Smooth muscle cell (in vitro differentiated cells): Measurements from ENCODE around the gene PDGFRB. TPM values are rescaled to one million over a fixed set of nuclear protein-coding genes. Genes with fewer than 3 reads are reported as not detected.

Experiments used
- DNase-seq: peaks from one replicate; lab custom pipeline; 2025; ENCODE audit not compliant: unreplicated experiment; lab: John Stamatoyannopoulos, UW
- H2AFZ ChIP-seq: fragments of 200-600 bp; sonication (generic); 2 replicates; pipeline ENCODE4 v1.6.0; 2016; ENCODE audit warnings: antibody characterized with exemption, low read depth, mild to moderate bottlenecking
- H3F3A ChIP-seq: fragments of 200-600 bp; sonication (generic); 2 replicates; pipeline ENCODE4 v1.6.0; 2017; ENCODE audit warnings: antibody characterized with exemption, low read depth
- H3K27ac ChIP-seq: fragments of 200-600 bp; sonication (generic); 2 replicates; pipeline ENCODE4 v1.5.1; 2016; ENCODE audit warnings: low read depth, mild to moderate bottlenecking
- H3K27me3 ChIP-seq: fragments of 200-600 bp; sonication (generic); 2 replicates; pipeline ENCODE4 v1.6.1; 2016; ENCODE audit warnings: low read depth, mild to moderate bottlenecking
- H3K36me3 ChIP-seq: fragments of 200-600 bp; sonication (generic); 2 replicates; pipeline ENCODE4 v1.5.1; 2016; ENCODE audit warnings: low read depth
- H3K4me1 ChIP-seq: fragments of 200-600 bp; sonication (generic); 2 replicates; pipeline ENCODE4 v1.5.1; 2016; ENCODE audit warnings: low read depth
- H3K4me2 ChIP-seq: fragments of 200-600 bp; sonication (generic); 2 replicates; pipeline ENCODE4 v1.6.0; 2016; ENCODE audit warnings: mild to moderate bottlenecking
- H3K4me3 ChIP-seq: fragments of 200-600 bp; sonication (generic); 2 replicates; pipeline ENCODE4 v1.5.1; 2016; ENCODE audit warnings: mild to moderate bottlenecking
- H3K79me2 ChIP-seq: fragments of 200-600 bp; sonication (generic); 2 replicates; pipeline ENCODE4 v1.6.0; 2016; ENCODE audit warnings: low read depth, mild to moderate bottlenecking
- H3K9ac ChIP-seq: fragments of 200-600 bp; sonication (generic); 2 replicates; pipeline ENCODE4 v1.6.0; 2016; ENCODE audit warnings: low read depth
- H3K9me3 ChIP-seq: fragments of 200-600 bp; sonication (generic); replicated peaks from 2 replicates; pipeline ENCODE4 v1.5.1; 2016; ENCODE audit warnings: low read depth
- H4K20me1 ChIP-seq: fragments of 200-600 bp; sonication (generic); 2 replicates; pipeline ENCODE4 v1.6.0; 2016; ENCODE audit warnings: low read depth
- WGBS: methylation state at CpG from one replicate; pipeline ENCODE4 v1.1.7; 2016; ENCODE audit warnings: low lambda C conversion rate; 5-methylcytosine and 5-hydroxymethylcytosine counted together
- polyA plus RNA-seq: library from polyadenylated mRNA; unstranded; fragments of >200 nt; fragmentation: Nextera tagmentation; extraction: Ambion mirVana; gene quantifications from 2 replicates; pipeline ENCODE4 v1.2.1, GENCODE V29; 2016
- total RNA-seq: library from RNA; depleted of rRNA; stranded (reverse); fragments of >200 nt; gene quantifications from 2 replicates; pipeline ENCODE4 v1.2.3, GENCODE V29; 2014
- TF ChIP-seq, protein P1 (sequence below): fragments of 200-600 bp; sonication (generic); IDR thresholded peaks from 2 replicates; pipeline ENCODE4 v1.5.1; 2017; ENCODE audit warnings: borderline replicate concordance, mild to moderate bottlenecking, antibody characterized with exemption; ENCODE audit not compliant: insufficient read depth, poor library complexity, severe bottlenecking

PDGFRB gene
- total and polyA plus RNA-seq, 2 experiments from 2014 or later, result 370 to 522 TPM

DNA sequence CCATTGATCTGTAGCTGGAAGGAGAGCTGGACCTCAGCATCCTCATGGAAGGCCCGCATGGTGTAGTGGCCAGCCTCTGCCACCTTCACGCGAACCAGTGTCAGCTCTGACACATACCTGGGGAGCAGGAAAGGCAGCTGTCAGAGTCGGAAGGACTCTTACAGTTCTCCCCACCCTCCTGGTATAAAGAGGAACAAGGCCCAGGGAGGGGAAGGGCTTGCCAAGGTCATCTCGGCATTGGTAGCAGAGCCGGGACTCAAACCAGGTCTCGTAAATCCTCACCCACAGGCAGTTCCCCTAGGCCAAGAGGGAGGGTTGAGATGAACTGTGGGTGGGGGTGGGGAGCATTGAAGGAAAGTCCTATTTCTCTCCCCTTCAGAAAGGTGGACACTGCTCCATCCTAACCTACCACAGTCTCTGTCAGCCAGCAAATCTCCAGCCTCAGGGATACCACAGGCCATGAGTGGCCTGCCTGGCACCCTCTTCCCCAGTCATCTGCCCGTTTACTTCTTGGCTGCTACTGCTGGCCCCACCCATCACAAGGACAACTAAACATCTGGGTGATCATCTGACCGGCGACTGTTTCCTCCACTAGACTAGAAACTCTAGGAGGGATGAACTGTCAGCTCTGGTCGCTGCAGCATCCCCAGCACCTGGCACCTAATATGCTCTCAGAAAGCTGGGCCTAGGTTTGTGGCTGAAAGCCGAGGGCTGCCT, 23.5 kb downstream of the PDGFRB start:
- WGBS, result 67% methylated on average over 12 of the region's 12 CpGs
- Histone ChIP-seq H3K9me3 (no peaks in the 10 kb centered on the region), H3K36me3 (no peaks in the 10 kb centered on the region), H3K27me3 (no peaks in the 10 kb centered on the region), H3K4me3 (no peak overlapping the region), H3K9ac (no peak overlapping the region), H2AFZ (no peak overlapping the region), H3K27ac (peak overlapping the region; percentile 100), H3K4me1 (peaks cover 11% of the 10 kb centered on the region), H3F3A (peaks cover 22% of the 10 kb centered on the region), H3K4me2 (no peak overlapping the region), H3K79me2 (peaks cover 30% of the 10 kb centered on the region), H4K20me1 (peaks cover 11% of the 10 kb centered on the region)
- DNase-seq, result no peak
- TF ChIP-seq, protein P1, sequence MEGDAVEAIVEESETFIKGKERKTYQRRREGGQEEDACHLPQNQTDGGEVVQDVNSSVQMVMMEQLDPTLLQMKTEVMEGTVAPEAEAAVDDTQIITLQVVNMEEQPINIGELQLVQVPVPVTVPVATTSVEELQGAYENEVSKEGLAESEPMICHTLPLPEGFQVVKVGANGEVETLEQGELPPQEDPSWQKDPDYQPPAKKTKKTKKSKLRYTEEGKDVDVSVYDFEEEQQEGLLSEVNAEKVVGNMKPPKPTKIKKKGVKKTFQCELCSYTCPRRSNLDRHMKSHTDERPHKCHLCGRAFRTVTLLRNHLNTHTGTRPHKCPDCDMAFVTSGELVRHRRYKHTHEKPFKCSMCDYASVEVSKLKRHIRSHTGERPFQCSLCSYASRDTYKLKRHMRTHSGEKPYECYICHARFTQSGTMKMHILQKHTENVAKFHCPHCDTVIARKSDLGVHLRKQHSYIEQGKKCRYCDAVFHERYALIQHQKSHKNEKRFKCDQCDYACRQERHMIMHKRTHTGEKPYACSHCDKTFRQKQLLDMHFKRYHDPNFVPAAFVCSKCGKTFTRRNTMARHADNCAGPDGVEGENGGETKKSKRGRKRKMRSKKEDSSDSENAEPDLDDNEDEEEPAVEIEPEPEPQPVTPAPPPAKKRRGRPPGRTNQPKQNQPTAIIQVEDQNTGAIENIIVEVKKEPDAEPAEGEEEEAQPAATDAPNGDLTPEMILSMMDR, result no peak

DNA sequence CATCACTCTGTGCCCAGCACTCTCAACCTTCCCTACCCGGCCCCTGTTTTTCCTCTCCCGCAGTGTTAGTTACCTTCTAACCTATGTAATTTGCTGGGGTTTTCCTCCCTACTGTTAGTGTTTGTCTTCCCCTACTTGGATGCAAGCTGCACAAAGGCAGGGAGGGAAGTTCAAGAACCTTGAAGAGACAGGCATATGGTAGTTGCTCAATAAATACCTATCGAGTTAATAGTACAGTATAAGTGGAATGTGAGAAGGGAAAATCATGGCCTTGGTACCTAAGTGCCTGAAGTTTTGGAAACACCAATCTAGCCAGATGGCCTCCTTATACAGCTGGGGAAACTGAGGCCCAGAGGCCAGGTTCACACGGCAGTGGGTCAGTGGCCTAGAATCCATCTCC, 24.2 kb downstream of the PDGFRB start:
- Histone ChIP-seq H3K36me3 (no peaks in the 10 kb centered on the region), H3F3A (peaks cover 19% of the 10 kb centered on the region), H3K4me3 (no peak overlapping the region), H3K4me2 (no peak overlapping the region), H2AFZ (no peak overlapping the region), H3K9ac (no peak overlapping the region), H3K4me1 (peaks cover 5% of the 10 kb centered on the region), H3K27me3 (no peaks in the 10 kb centered on the region), H3K27ac (peak overlapping the region; percentile 100), H3K9me3 (no peaks in the 10 kb centered on the region), H4K20me1 (peaks cover 11% of the 10 kb centered on the region), H3K79me2 (peaks cover 27% of the 10 kb centered on the region)
- TF ChIP-seq, protein P1, result no peak
- no peak for DNase-seq
- 90% methylated on average over 4 of the region's 4 CpGs for WGBS

DNA sequence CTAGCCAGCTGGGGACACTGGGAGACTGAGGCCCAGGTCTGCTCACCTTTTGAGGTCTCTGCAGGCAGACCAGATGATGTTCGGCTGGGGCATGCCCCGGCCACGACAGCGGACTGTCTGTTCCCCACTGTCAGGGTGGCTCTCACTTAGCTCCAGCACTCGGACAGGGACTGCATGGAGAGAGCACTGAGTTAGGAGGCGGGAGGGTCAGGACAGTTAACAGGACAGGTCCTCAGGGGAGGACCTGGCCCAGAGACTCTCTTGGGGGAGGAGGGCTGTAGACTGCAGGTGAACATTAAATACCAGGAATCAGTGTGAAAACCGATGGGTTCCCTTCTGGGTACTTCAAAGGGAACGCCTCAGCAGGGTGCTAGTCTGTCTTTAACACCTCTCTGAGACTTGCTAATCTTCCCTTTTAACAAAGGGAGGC, 25.1 kb downstream of the PDGFRB start:
- TF ChIP-seq, protein P1, result no peak
- H3K79me2 ChIP-seq, result peaks cover 19% of the 10 kb centered on the region
- peaks cover 11% of the 10 kb centered on the region for H4K20me1 ChIP-seq
- no peaks in the 10 kb centered on the region for H3K27me3 ChIP-seq
- no peaks in the 10 kb centered on the region for H3K4me1 ChIP-seq
- no peak for DNase-seq
- no peak overlapping the region for H3K4me3 ChIP-seq
- WGBS, result 74% methylated on average over 8 of the region's 8 CpGs
- H3K9me3 ChIP-seq, result no peaks in the 10 kb centered on the region
- no peak overlapping the region for H2AFZ ChIP-seq
- no peak overlapping the region for H3K4me2 ChIP-seq
- no peaks in the 10 kb centered on the region for H3K36me3 ChIP-seq
- peaks cover 19% of the 10 kb centered on the region for H3F3A ChIP-seq
- H3K9ac ChIP-seq, result no peak overlapping the region
- peak overlapping the region; percentile 100 for H3K27ac ChIP-seq
